H9 (cell line): Measurements from ENCODE around the gene GLYATL3. TPM values are rescaled to one million over a fixed set of nuclear protein-coding genes. Genes with fewer than 3 reads are reported as not detected.

ENCODE experiments used
- DNase-seq: peaks from one replicate; pipeline ENCODE4 v3.0.0-alpha.2; 2017
- H2AFZ ChIP-seq: one replicate; pipeline ENCODE4 v1.6.1; 2013; ENCODE audit warnings: mild to moderate bottlenecking, low read length, control low read depth, moderate library complexity
- H2AK5ac ChIP-seq: 2 replicates; pipeline ENCODE4 v1.6.1; 2013; ENCODE audit warnings: low read length, control low read depth, mixed read lengths; ENCODE audit not compliant: insufficient read length
- H2BK120ac ChIP-seq: one replicate; pipeline ENCODE4 v1.6.1; 2013; ENCODE audit warnings: low read depth, mild to moderate bottlenecking, low read length, control low read depth, inconsistent platforms; ENCODE audit not compliant: poor library complexity, severe bottlenecking
- H2BK12ac ChIP-seq: 2 replicates; pipeline ENCODE4 v1.6.1; 2013; ENCODE audit warnings: low read length, control low read depth, mixed read lengths, low read depth; ENCODE audit not compliant: insufficient read length
- H2BK15ac ChIP-seq: 2 replicates; pipeline ENCODE4 v1.6.1; 2013; ENCODE audit warnings: low read depth, low read length, control low read depth
- H2BK20ac ChIP-seq: one replicate; pipeline ENCODE4 v1.6.1; 2013; ENCODE audit warnings: low read depth, mild to moderate bottlenecking, low read length, control low read depth, inconsistent platforms; ENCODE audit not compliant: poor library complexity, severe bottlenecking
- H2BK5ac ChIP-seq: 2 replicates; pipeline ENCODE4 v1.6.1; 2013; ENCODE audit warnings: low read length, control low read depth, mixed read lengths; ENCODE audit not compliant: insufficient read length
- H3K14ac ChIP-seq: 2 replicates; pipeline ENCODE4 v1.6.1; 2013; ENCODE audit warnings: low read length, control low read depth; ENCODE audit not compliant: insufficient read depth
- H3K18ac ChIP-seq: 2 replicates; pipeline ENCODE4 v1.6.1; 2013; ENCODE audit warnings: low read depth, mild to moderate bottlenecking, mixed read lengths, low read length, control low read depth; ENCODE audit not compliant: insufficient read length
- H3K23ac ChIP-seq: 2 replicates; pipeline ENCODE4 v1.6.1; 2013; ENCODE audit warnings: low read length, control low read depth, mixed read lengths, low read depth; ENCODE audit not compliant: insufficient read length
- H3K23me2 ChIP-seq: 2 replicates; pipeline ENCODE4 v1.6.1; 2013; ENCODE audit warnings: low read depth, mild to moderate bottlenecking, mixed read lengths, low read length, control low read depth; ENCODE audit not compliant: insufficient read length, poor library complexity, severe bottlenecking
- H3K27ac ChIP-seq: 2 replicates; pipeline ENCODE4 v1.5.1; 2013; ENCODE audit warnings: low read length, control low read depth, mixed read lengths, low read depth; ENCODE audit not compliant: insufficient read length
- H3K27me3 ChIP-seq: 2 replicates; pipeline ENCODE4 v1.6.1; 2013; ENCODE audit warnings: low read length, control low read depth, inconsistent platforms; ENCODE audit not compliant: insufficient read depth
- H3K4ac ChIP-seq: 2 replicates; pipeline ENCODE4 v1.6.1; 2013; ENCODE audit warnings: low read depth, mild to moderate bottlenecking, control low read depth, inconsistent platforms, low read length, moderate library complexity
- H3K4me1 ChIP-seq: 2 replicates; pipeline ENCODE4 v1.6.1; 2013; ENCODE audit warnings: low read length, control low read depth, inconsistent platforms; ENCODE audit not compliant: insufficient read depth
- H3K4me2 ChIP-seq: 2 replicates; pipeline ENCODE4 v1.6.1; 2013; ENCODE audit warnings: low read length, control low read depth, mixed read lengths; ENCODE audit not compliant: insufficient read length, insufficient read depth
- H3K56ac ChIP-seq: 2 replicates; pipeline ENCODE4 v1.6.1; 2013; ENCODE audit warnings: low read depth, mild to moderate bottlenecking, mixed read lengths, low read length, control low read depth; ENCODE audit not compliant: insufficient read length
- H3K79me1 ChIP-seq: 2 replicates; pipeline ENCODE4 v1.6.1; 2013; ENCODE audit warnings: low read depth, mild to moderate bottlenecking, moderate library complexity, low read length, control low read depth, inconsistent platforms; ENCODE audit not compliant: insufficient read depth, poor library complexity, severe bottlenecking
- H3K79me2 ChIP-seq: 2 replicates; pipeline ENCODE4 v1.6.1; 2013; ENCODE audit warnings: low read length, control low read depth, inconsistent platforms; ENCODE audit not compliant: insufficient read depth
- H3K9ac ChIP-seq: 2 replicates; pipeline ENCODE4 v1.6.1; 2013; ENCODE audit warnings: low read length, control low read depth, mixed read lengths; ENCODE audit not compliant: insufficient read length; ENCODE audit errors: extremely low read depth
- H3K9me3 ChIP-seq: one replicate; pipeline ENCODE4 v1.6.1; 2013; ENCODE audit warnings: low read depth, low read length, inconsistent platforms; ENCODE audit not compliant: control insufficient read depth
- H3T11ph ChIP-seq: one replicate; pipeline ENCODE4 v1.6.1; 2013; ENCODE audit warnings: mild to moderate bottlenecking, low read length, control low read depth, inconsistent platforms
- H4K20me1 ChIP-seq: one replicate; pipeline ENCODE4 v1.6.1; 2013; ENCODE audit not compliant: control insufficient read depth, insufficient read length, insufficient read depth
- H4K5ac ChIP-seq: 2 replicates; pipeline ENCODE4 v1.6.1; 2013; ENCODE audit warnings: low read depth, mild to moderate bottlenecking, mixed read lengths, low read length, control low read depth; ENCODE audit not compliant: insufficient read length
- H4K8ac ChIP-seq: replicated peaks from 2 replicates; pipeline ENCODE4 v1.6.1; 2013; ENCODE audit warnings: low read length, control low read depth, mixed read lengths, low read depth; ENCODE audit not compliant: insufficient read length
- H4K91ac ChIP-seq: 2 replicates; pipeline ENCODE4 v1.6.1; 2013; ENCODE audit warnings: low read depth, mild to moderate bottlenecking, moderate library complexity, mixed read lengths, low read length, control low read depth; ENCODE audit not compliant: insufficient read length
- H3K27ac Mint-ChIP-seq, 3 experiments: 2 replicates in 2 of 3; 3 replicates in 1 of 3; pipeline ENCODE4 v1.8.0; 2020 to 2021; ENCODE audit warnings: mixed read lengths in 3 of 3, mild to moderate bottlenecking in 1 of 3, moderate library complexity in 1 of 3
- H3K27me3 Mint-ChIP-seq: 2 replicates; pipeline ENCODE4 v1.8.0; 2021; ENCODE audit warnings: low read depth, mild to moderate bottlenecking, moderate library complexity, mixed read lengths
- H3K36me3 Mint-ChIP-seq, 3 experiments: 2 replicates in 2 of 3; 3 replicates in 1 of 3; pipeline ENCODE4 v1.8.0; 2020 to 2021; ENCODE audit warnings: low read depth in 3 of 3, mixed read lengths in 3 of 3; ENCODE audit not compliant: insufficient read depth in 1 of 3
- H3K4me1 Mint-ChIP-seq, 2 experiments: 2 replicates each; pipeline ENCODE4 v1.8.0; 2020; ENCODE audit warnings: mixed read lengths in 2 of 2
- H3K4me3 Mint-ChIP-seq, 2 experiments: 2 replicates in 1 of 2; 3 replicates in 1 of 2; pipeline ENCODE4 v1.8.0; 2020 to 2021; ENCODE audit warnings: mild to moderate bottlenecking in 2 of 2, mixed read lengths in 2 of 2, moderate library complexity in 1 of 2
- H3K9me3 Mint-ChIP-seq, 2 experiments: 2 replicates in 1 of 2; 3 replicates in 1 of 2; pipeline ENCODE4 v1.8.0; 2020; ENCODE audit warnings: mild to moderate bottlenecking in 2 of 2, mixed read lengths in 2 of 2, moderate library complexity in 1 of 2
- CTCF ChIP-seq: fragments of 200-600 bp; sonication (generic); conservative IDR thresholded peaks from 3 replicates; pipeline ENCODE4 v1.8.0; 2021; ENCODE audit warnings: antibody characterized with exemption, mild to moderate bottlenecking
- WGBS: extraction: QIAGEN DNeasy Blood & Tissue Kit; methylation state at CpG from one replicate; pipeline ENCODE4 v1.1.7; 2013; ENCODE audit warnings: missing lambda C conversion rate, low lambda C conversion rate, mixed read lengths; ENCODE audit not compliant: insufficient read length; ENCODE audit errors: extremely low coverage; 5-methylcytosine and 5-hydroxymethylcytosine counted together
- total RNA-seq: library from RNA; stranded (reverse); gene quantifications from 2 replicates; pipeline ENCODE4 v1.2.1, GENCODE V29; 2021

Gene GLYATL3
- total RNA-seq, 1 experiment from 2014 or later, result not detected

GRCh38 chr6:49517919-49518318 is 18.2 kb downstream of the GLYATL3 start:
- Histone ChIP-seq H3K9ac (no peak overlapping the region), H4K91ac (no peak overlapping the region), H3K79me2 (no peaks in the 10 kb centered on the region), H2AFZ (no peak overlapping the region), H3K23ac (no peak overlapping the region), H3K56ac (no peak overlapping the region), H3K4ac (no peak overlapping the region), H3K18ac (no peak overlapping the region), H3K23me2 (no peaks in the 10 kb centered on the region), H3K27me3 (no peaks in the 10 kb centered on the region), H4K5ac (no peak overlapping the region), H2BK15ac (no peak overlapping the region), H3K79me1 (no peaks in the 10 kb centered on the region), H4K20me1 (no peaks in the 10 kb centered on the region), H2BK120ac (no peak overlapping the region), H3K4me2 (no peak overlapping the region), H3K27ac (no peak overlapping the region), H3K4me1 (no peaks in the 10 kb centered on the region), H3K9me3 (no peaks in the 10 kb centered on the region), H2BK12ac (no peak overlapping the region), H2AK5ac (no peak overlapping the region), H2BK20ac (no peak overlapping the region), H2BK5ac (no peak overlapping the region), H3T11ph (no peak overlapping the region), H4K8ac (no peak overlapping the region), H3K14ac (no peak overlapping the region)
- Mint-ChIP-seq H3K27ac (no peak overlapping the region), H3K9me3 (no peaks in the 10 kb centered on the region), H3K36me3 (no peaks in the 10 kb centered on the region; a peak in 1 of 7 replicates), H3K27me3 (no peaks in the 10 kb centered on the region), H3K4me1 (peaks cover 0 to 3% of the 10 kb centered on the region in 2 experiments; a peak in 3 of 4 replicates), H3K4me3 (no peak overlapping the region)
- DNase-seq, result no peak
- no peak for TF ChIP-seq CTCF
- WGBS, result no CpG with 5 or more reads among the region's 2 CpGs
